Activated effector memory CD4-positive, alpha-beta T cell treated with Interleukin-2 at 50 U/mL for 16 hours (primary cell): ENCODE data around the gene PDGFRB.
A peak's percentile ranks its signal among the peaks of the same experiment; 100 is the strongest.

Source experiments
- DNase-seq: peaks from one replicate; pipeline ENCODE4 v3.0.0-alpha.2; 2020

Gene PDGFRB

GRCh38 chr5:150162142-150162513, 6.5 kb upstream of the PDGFRB start:
- no peak for DNase-seq

GRCh38 chr5:150161242-150162141, 5.8 kb upstream of the PDGFRB start:
- peak; percentile 54 for DNase-seq

GRCh38 chr5:150160448-150161081, 4.9 kb upstream of the PDGFRB start:
- DNase-seq, result no peak

GRCh38 chr5:150159741-150160179, 4.1 kb upstream of the PDGFRB start:
- no peak for DNase-seq

GRCh38 chr5:150159031-150159430, 3.4 kb upstream of the PDGFRB start:
- no peak for DNase-seq

GRCh38 chr5:150158170-150158949, 2.7 kb upstream of the PDGFRB start:
- DNase-seq, result no peak

GRCh38 chr5:150157168-150157567, 1.5 kb upstream of the PDGFRB start:
- no peak for DNase-seq

GRCh38 chr5:150156540-150156939, 895 bp upstream of the PDGFRB start:
- no peak for DNase-seq

- DNase-seq, result no peak
Measured at GRCh38 chr5:150156027-150156368, 353 bp upstream of the PDGFRB start.

GRCh38 chr5:150154618-150155128, 972 bp downstream of the PDGFRB start:
- DNase-seq, result no peak

GRCh38 chr5:150153957-150154617, 1.6 kb downstream of the PDGFRB start:
- DNase-seq, result no peak

- DNase-seq, result no peak
Measured at GRCh38 chr5:150153483-150153882, 2.2 kb downstream of the PDGFRB start.

GRCh38 chr5:150152636-150153462, 2.8 kb downstream of the PDGFRB start:
- no peak for DNase-seq

GRCh38 chr5:150149618-150150017, 6.0 kb downstream of the PDGFRB start:
- DNase-seq, result no peak

GRCh38 chr5:150148117-150148927, 7.3 kb downstream of the PDGFRB start:
- DNase-seq, result no peak

GRCh38 chr5:150147670-150148069, 8.0 kb downstream of the PDGFRB start:
- no peak for DNase-seq

- no peak for DNase-seq
Measured at GRCh38 chr5:150146862-150147601, 8.6 kb downstream of the PDGFRB start.

- no peak for DNase-seq
Measured at GRCh38 chr5:150146235-150146634, 9.4 kb downstream of the PDGFRB start.

- no peak for DNase-seq
Measured at GRCh38 chr5:150144879-150145278, 10.8 kb downstream of the PDGFRB start.

GRCh38 chr5:150144246-150144801, 11.3 kb downstream of the PDGFRB start:
- DNase-seq, result no peak
